H1 (cell line): ENCODE measurements around the gene TLE1. TPM values are rescaled to one million over a fixed set of nuclear protein-coding genes. Genes with fewer than 3 reads are reported as not detected.

Experiments
- CEBPB ChIP-seq: IDR thresholded peaks from 2 replicates; pipeline ENCODE4 v1.6.1; 2012; ENCODE audit warnings: low read depth, low read length
- CREB1 ChIP-seq: IDR thresholded peaks from 2 replicates; pipeline ENCODE4 v1.6.1; 2012; ENCODE audit warnings: inconsistent platforms
- SP2 ChIP-seq: IDR thresholded peaks from 2 replicates; pipeline ENCODE4 v1.6.1; 2012; ENCODE audit warnings: mild to moderate bottlenecking, low read length, inconsistent platforms
- polyA plus RNA-seq, 7 experiments: library from polyadenylated mRNA; depleted of rRNA in 3 of 7; stranded (reverse) in 5 of 7; unstranded in 2 of 7; fragments of >200 nt in 5 of 7; fragments of 200-250 nt in 2 of 7; gene quantifications; 1 replicate in 5 of 7; 2 replicates in 1 of 7; 4 replicates in 1 of 7; pipeline versions ENCODE4 v1.2.1 to v1.2.3, GENCODE V29; 2011 to 2013; ENCODE audit warnings: missing spikeins in 2 of 7, mixed read lengths in 2 of 7
- total RNA-seq: library from RNA; stranded (reverse); fragmentation: NEBNext Ultra II Directional; extraction: Animal tissue kit (Norgen Biotek cat#: 25700); gene quantifications from 2 replicates; pipeline ENCODE4 v1.2.1, GENCODE V29; 2021

TLE1 gene
- total and polyA plus RNA-seq, 2 of the 8 experiments (the other 6 are each of a cell fraction or from before 2014, with no cell fraction given), result 81.8 to 91.6 TPM

GRCh38 chr9:81609782-81610739, 79.3 kb downstream of the TLE1 start (continued):
- no peak for TF ChIP-seq CREB1
- TF ChIP-seq CEBPB, result no peak
- no peak for TF ChIP-seq SP2
